ENCODE measurements around the gene CTNNA1. TPM values are rescaled to one million over a fixed set of nuclear protein-coding genes. Genes with fewer than 3 reads are reported as not detected.
"Not testable (repeated sequence)": the region's sequence is repeated elsewhere in the genome, so short reads cannot be mapped to it uniquely, and the experiment has no call there.

The CTNNA1 gene
- polyA plus RNA-seq, 1 of the 3 experiments (the other 2 are of a cell fraction) = 130 TPM

- no peaks in the 10 kb centered on the region for H3K79me2 ChIP-seq (ENCODE audit: insufficient read depth)
- H3K4me2 ChIP-seq = no peak overlapping the region
- H3F3A ChIP-seq (replicated peaks; ENCODE audit: insufficient read depth) = no peaks in the 10 kb centered on the region
- TF ChIP-seq, protein P1, sequence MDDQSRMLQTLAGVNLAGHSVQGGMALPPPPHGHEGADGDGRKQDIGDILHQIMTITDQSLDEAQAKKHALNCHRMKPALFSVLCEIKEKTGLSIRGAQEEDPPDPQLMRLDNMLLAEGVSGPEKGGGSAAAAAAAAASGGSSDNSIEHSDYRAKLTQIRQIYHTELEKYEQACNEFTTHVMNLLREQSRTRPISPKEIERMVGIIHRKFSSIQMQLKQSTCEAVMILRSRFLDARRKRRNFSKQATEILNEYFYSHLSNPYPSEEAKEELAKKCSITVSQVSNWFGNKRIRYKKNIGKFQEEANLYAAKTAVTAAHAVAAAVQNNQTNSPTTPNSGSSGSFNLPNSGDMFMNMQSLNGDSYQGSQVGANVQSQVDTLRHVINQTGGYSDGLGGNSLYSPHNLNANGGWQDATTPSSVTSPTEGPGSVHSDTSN (IDR thresholded peaks at IDR 0.05) = no peak
- no peak for TF ChIP-seq CHD2 (IDR thresholded peaks at IDR 0.05; ENCODE audit: low read length, partially characterized antibody)
- no peak for TF ChIP-seq RXRA (IDR thresholded peaks at IDR 0.05; ENCODE audit: borderline replicate concordance, low read depth)
- no peak for TF ChIP-seq FOXM1 (IDR thresholded peaks at IDR 0.05; ENCODE audit: low read depth)
- no peak for TF ChIP-seq RFX5 (IDR thresholded peaks at IDR 0.05; ENCODE audit: low read length)
- no peak for TF ChIP-seq FOSL2 (IDR thresholded peaks at IDR 0.05; ENCODE audit: borderline replicate concordance, low read depth)
- TF ChIP-seq SIN3A (IDR thresholded peaks at IDR 0.05; ENCODE audit: borderline replicate concordance, low read depth, low read length) = no peak
- no peaks in the 10 kb centered on the region for H3K9me2 ChIP-seq
- H3K4me3 ChIP-seq (ENCODE audit: low read depth in 2 of 2, low read length in 1 of 2) = no peak overlapping the region
- CTCF ChIA-PET = interaction anchor here (1.2 kb wide), 1 partner anchor 20 kb away, joined by 3 read pairs; no protein-coding TSS in a partner anchor
- POLR2A ChIA-PET = no interaction called here
- H3K27me3 ChIP-seq (ENCODE audit: insufficient read depth) = no peaks in the 10 kb centered on the region
- H2AFZ ChIP-seq (ENCODE audit: low read depth) = no peak overlapping the region
- no peak for DNase-seq
- no peaks in the 10 kb centered on the region for H3K36me3 ChIP-seq (replicated peaks in 1 of 2; ENCODE audit: control insufficient read depth in 1 of 2, insufficient read depth in 2 of 2, low read length in 1 of 2)
- 95% methylated on average over 6 of the region's 6 CpGs for WGBS (ENCODE audit: low lambda C conversion rate)
- H3K9me3 ChIP-seq = no peaks in the 10 kb centered on the region
- H3K27ac ChIP-seq (ENCODE audit: low read depth in 2 of 2, low read length in 1 of 2) = no peak overlapping the region
- no peaks in the 10 kb centered on the region for H4K20me1 ChIP-seq (ENCODE audit: insufficient read depth)
- H3K9ac ChIP-seq = no peak overlapping the region
- no peaks in the 10 kb centered on the region for H3K4me1 ChIP-seq (ENCODE audit: control insufficient read depth in 1 of 2, insufficient read depth in 2 of 2, low read depth in 1 of 2, low read length in 1 of 2)
Observed at GRCh38 chr5:138745268-138745667, 8.0 kb upstream of the CTNNA1 start.

- peaks cover 3% of the 10 kb centered on the region for H3K79me2 ChIP-seq (ENCODE audit: insufficient read depth)
- no peaks in the 10 kb centered on the region for H3K9me3 ChIP-seq
- no peaks in the 10 kb centered on the region for H3K36me3 ChIP-seq (replicated peaks in 1 of 2; ENCODE audit: control insufficient read depth in 1 of 2, insufficient read depth in 2 of 2, low read length in 1 of 2)
- H3F3A ChIP-seq (replicated peaks; ENCODE audit: insufficient read depth) = no peaks in the 10 kb centered on the region
- no peak for TF ChIP-seq ZBTB33 (IDR thresholded peaks at IDR 0.05; ENCODE audit: borderline replicate concordance, low read depth)
- DNase-seq = no peak
- H3K9me2 ChIP-seq = no peaks in the 10 kb centered on the region
- no peak overlapping the region for H3K4me2 ChIP-seq
- H3K4me1 ChIP-seq (ENCODE audit: control insufficient read depth in 1 of 2, insufficient read depth in 2 of 2, low read depth in 1 of 2, low read length in 1 of 2) = no peaks in the 10 kb centered on the region; a peak in 1 of 4 replicates
- ChIA-PET POLR2A (no interaction called here), CTCF (interaction anchor here (1.2 kb wide), 1 partner anchor 41 kb away, joined by 3 read pairs; no protein-coding TSS in a partner anchor)
- H4K20me1 ChIP-seq (ENCODE audit: insufficient read depth) = no peaks in the 10 kb centered on the region
- H3K4me3 ChIP-seq (ENCODE audit: low read depth in 2 of 2, low read length in 1 of 2) = no peak overlapping the region
- 80% methylated on average over 6 of the region's 6 CpGs for WGBS (ENCODE audit: low lambda C conversion rate)
- H3K9ac ChIP-seq = no peak overlapping the region
- H3K27me3 ChIP-seq (ENCODE audit: insufficient read depth) = no peaks in the 10 kb centered on the region
- no peak overlapping the region for H3K27ac ChIP-seq (ENCODE audit: low read depth in 2 of 2, low read length in 1 of 2)
- no peak overlapping the region for H2AFZ ChIP-seq (ENCODE audit: low read depth)
Observed at GRCh38 chr5:138748630-138749081, 4.6 kb upstream of the CTNNA1 start.

GRCh38 chr5:138751344-138751743 is 1.9 kb upstream of the CTNNA1 start:
- not testable (repeated sequence) for H3K36me3 ChIP-seq (replicated peaks in 1 of 2; ENCODE audit: control insufficient read depth in 1 of 2, insufficient read depth in 2 of 2, low read length in 1 of 2); H2AFZ ChIP-seq (ENCODE audit: low read depth); H3K4me3 ChIP-seq (ENCODE audit: low read depth in 2 of 2, low read length in 1 of 2); H3K9me2 ChIP-seq; H3K4me1 ChIP-seq (ENCODE audit: control insufficient read depth in 1 of 2, insufficient read depth in 2 of 2, low read depth in 1 of 2, low read length in 1 of 2); H3F3A ChIP-seq (replicated peaks; ENCODE audit: insufficient read depth); H3K27ac ChIP-seq (ENCODE audit: low read depth in 2 of 2, low read length in 1 of 2); H3K9me3 ChIP-seq; H3K27me3 ChIP-seq (ENCODE audit: insufficient read depth); H3K9ac ChIP-seq; H3K4me2 ChIP-seq; DNase-seq
- Histone ChIP-seq H4K20me1 (ENCODE audit: insufficient read depth) (peaks cover 21% of the 10 kb centered on the region), H3K79me2 (ENCODE audit: insufficient read depth) (peaks cover 30% of the 10 kb centered on the region)
- ChIA-PET POLR2A (interaction anchor here (0.6 kb wide), 1 partner anchor 38 kb away, joined by 4 read pairs; no protein-coding TSS in a partner anchor), CTCF (interaction anchor here (1.0 to 1.5 kb wide), 2 partner anchors 98 to 110 kb away, joined by 3 to 5 read pairs; no protein-coding TSS in a partner anchor)
- WGBS (ENCODE audit: low lambda C conversion rate) = 94% methylated on average over 2 of the region's 2 CpGs

All from SK-N-SH (cell line).